HEK293 (cell line): Measurements from ENCODE around the gene RASA1.

Source experiments
- CTCF ChIA-PET: fragments of 350-600 bp; formaldehyde crosslinking; extraction: SDS; loops from one replicate; lab custom pipeline; 2021; ENCODE audit warnings: antibody characterized with exemption; lab: Yijun Ruan, JAX
- POLR2A ChIA-PET: fragments of 300-600 bp; formaldehyde crosslinking; extraction: SDS; loops from one replicate; lab custom pipeline; 2020; ENCODE audit warnings: antibody characterized with exemption, inconsistent platforms; lab: Yijun Ruan, JAX
- H3K27ac ChIP-seq: fragments of 200-500 bp; sonication (Bioruptor generic); 2 replicates; pipeline ENCODE4 v1.5.1; 2014; ENCODE audit warnings: low read depth, low read length, control low read depth, inconsistent platforms; ENCODE audit errors: extremely low read depth
- H3K36me3 ChIP-seq, 2 experiments: fragments of 200-500 bp in 1 of 2; sonication (Bioruptor generic) in 1 of 2; 1 replicate in 1 of 2; 2 replicates in 1 of 2; pipeline ENCODE4 v1.5.1; 2014 to 2017; ENCODE audit warnings: inconsistent platforms in 2 of 2, low read length in 2 of 2; ENCODE audit not compliant: control insufficient read depth in 2 of 2, insufficient read depth in 1 of 2
- H3K4me1 ChIP-seq: fragments of 200-500 bp; sonication (Bioruptor generic); 2 replicates; pipeline ENCODE4 v1.5.1; 2014; ENCODE audit warnings: mild to moderate bottlenecking, low read length, inconsistent platforms; ENCODE audit not compliant: control insufficient read depth, insufficient read depth
- H3K4me3 ChIP-seq: 2 replicates; pipeline ENCODE4 v1.5.1; 2011; ENCODE audit warnings: low read depth, mild to moderate bottlenecking, control low read depth, low read length, moderate library complexity
- H3K9me3 ChIP-seq: fragments of 200-500 bp; sonication (Bioruptor generic); 2 replicates; pipeline ENCODE4 v1.5.1; 2014; ENCODE audit warnings: low read depth, low read length, inconsistent platforms; ENCODE audit not compliant: control insufficient read depth, insufficient read depth
- HOXD13 ChIP-seq: sonication (generic); formaldehyde crosslinking; IDR thresholded peaks from 2 replicates; pipeline ENCODE4 v1.8.0; 2022; ENCODE audit warnings: missing genetic modification reagents, borderline replicate concordance
- MEIS1 ChIP-seq: sonication (generic); formaldehyde crosslinking; IDR thresholded peaks from 2 replicates; pipeline ENCODE4 v1.8.1; 2022; ENCODE audit warnings: missing genetic modification reagents, mild to moderate bottlenecking, borderline replicate concordance
- SP7 ChIP-seq: fragments of 450-650 bp; formaldehyde crosslinking; IDR thresholded peaks from 2 replicates; pipeline ENCODE4 v1.5.1; 2016; ENCODE audit warnings: missing biosample characterization, missing genetic modification characterization
- TCF7L2 ChIP-seq: IDR thresholded peaks from 2 replicates; pipeline ENCODE4 v1.6.1; 2011; ENCODE audit warnings: low read depth, mild to moderate bottlenecking, inconsistent platforms, low read length, moderate library complexity, borderline replicate concordance
- TRIM28 ChIP-seq: IDR thresholded peaks from 2 replicates; pipeline ENCODE4 v1.6.1; 2011; ENCODE audit warnings: low read length, control low read depth, borderline replicate concordance
- ZNF16 ChIP-seq: fragments of 450-650 bp; formaldehyde crosslinking; IDR thresholded peaks from 2 replicates; pipeline ENCODE4 v1.5.1; 2016; ENCODE audit warnings: low read depth, missing biosample characterization, missing genetic modification characterization
- ZNF202 ChIP-seq: fragments of 450-650 bp; formaldehyde crosslinking; IDR thresholded peaks from 2 replicates; pipeline ENCODE4 v1.5.1; 2016; ENCODE audit warnings: missing biosample characterization, missing genetic modification characterization, borderline replicate concordance
- ZNF223 ChIP-seq: fragments of 450-650 bp; formaldehyde crosslinking; IDR thresholded peaks from 2 replicates; pipeline ENCODE4 v1.5.1; 2016; ENCODE audit warnings: missing biosample characterization, missing genetic modification characterization
- ZNF23 ChIP-seq: fragments of 450-650 bp; formaldehyde crosslinking; IDR thresholded peaks from 2 replicates; pipeline ENCODE4 v1.5.1; 2016; ENCODE audit warnings: missing biosample characterization, missing genetic modification characterization, borderline replicate concordance
- ZNF24 ChIP-seq: fragments of 450-650 bp; formaldehyde crosslinking; IDR thresholded peaks from 2 replicates; pipeline ENCODE4 v1.5.1; 2016; ENCODE audit warnings: missing biosample characterization, missing genetic modification characterization
- ZNF274 ChIP-seq, 2 experiments: fragments of 200-500 bp in 1 of 2; fragments of 450-650 bp in 1 of 2; sonication (Bioruptor generic) in 1 of 2; formaldehyde crosslinking in 1 of 2; IDR thresholded peaks; 2 replicates each; pipeline versions ENCODE4 v1.5.1 to v1.6.1; 2014 to 2016; ENCODE audit warnings: borderline replicate concordance in 1 of 2, inconsistent platforms in 1 of 2, low read length in 1 of 2, missing biosample characterization in 1 of 2, missing genetic modification characterization in 1 of 2
- ZNF324 ChIP-seq: fragments of 450-650 bp; formaldehyde crosslinking; IDR thresholded peaks from 2 replicates; pipeline ENCODE4 v1.5.1; 2016; ENCODE audit warnings: missing biosample characterization, missing genetic modification characterization
- ZNF366 ChIP-seq: fragments of 450-650 bp; formaldehyde crosslinking; conservative IDR thresholded peaks from 2 replicates; pipeline ENCODE4 v1.5.1; 2016; ENCODE audit warnings: missing biosample characterization, missing genetic modification characterization
- ZNF404 ChIP-seq: fragments of 450-650 bp; formaldehyde crosslinking; IDR thresholded peaks from 2 replicates; pipeline ENCODE4 v1.5.1; 2017; ENCODE audit warnings: missing biosample characterization, missing genetic modification characterization
- ZNF416 ChIP-seq: fragments of 450-650 bp; formaldehyde crosslinking; IDR thresholded peaks from 2 replicates; pipeline ENCODE4 v1.5.1; 2016; ENCODE audit warnings: missing biosample characterization, missing genetic modification characterization
- ZNF473 ChIP-seq: fragments of 450-650 bp; formaldehyde crosslinking; IDR thresholded peaks from 2 replicates; pipeline ENCODE4 v1.5.1; 2017; ENCODE audit warnings: missing biosample characterization, missing genetic modification characterization
- ZNF510 ChIP-seq: fragments of 450-650 bp; formaldehyde crosslinking; IDR thresholded peaks from 2 replicates; pipeline ENCODE4 v1.5.1; 2018; ENCODE audit warnings: mild to moderate bottlenecking, missing genetic modification characterization, missing biosample characterization; ENCODE audit not compliant: insufficient replicate concordance
- ZNF600 ChIP-seq: fragments of 450-650 bp; formaldehyde crosslinking; IDR thresholded peaks from 2 replicates; pipeline ENCODE4 v1.5.1; 2016; ENCODE audit warnings: missing biosample characterization, missing genetic modification characterization
- ZNF624 ChIP-seq: fragments of 450-650 bp; formaldehyde crosslinking; IDR thresholded peaks from 2 replicates; pipeline ENCODE4 v1.5.1; 2017; ENCODE audit warnings: missing biosample characterization, missing genetic modification characterization
- ZNF768 ChIP-seq: fragments of 450-650 bp; formaldehyde crosslinking; IDR thresholded peaks from 2 replicates; pipeline ENCODE4 v1.5.1; 2018; ENCODE audit warnings: missing biosample characterization, mild to moderate bottlenecking, missing genetic modification characterization
- ZNF776 ChIP-seq: fragments of 450-650 bp; formaldehyde crosslinking; IDR thresholded peaks from 2 replicates; pipeline ENCODE4 v1.5.0; 2017; ENCODE audit warnings: missing biosample characterization, missing genetic modification characterization, borderline replicate concordance
- ZNF777 ChIP-seq: fragments of 450-650 bp; formaldehyde crosslinking; IDR thresholded peaks from 2 replicates; pipeline ENCODE4 v1.5.1; 2017; ENCODE audit warnings: missing biosample characterization, missing genetic modification characterization, borderline replicate concordance
- ZNF791 ChIP-seq: fragments of 450-650 bp; formaldehyde crosslinking; IDR thresholded peaks from 2 replicates; pipeline ENCODE4 v1.5.1; 2016; ENCODE audit warnings: missing biosample characterization, missing genetic modification characterization
- ZNF843 ChIP-seq: fragments of 450-650 bp; formaldehyde crosslinking; IDR thresholded peaks from 2 replicates; pipeline ENCODE4 v1.5.1; 2016; ENCODE audit warnings: missing biosample characterization, missing genetic modification characterization
- TF ChIP-seq, protein P1 (sequence below): fragments of 450-650 bp; formaldehyde crosslinking; IDR thresholded peaks from 2 replicates; pipeline ENCODE4 v1.5.1; 2016; ENCODE audit warnings: missing biosample characterization, missing genetic modification characterization, borderline replicate concordance
- TF ChIP-seq, protein P2 (sequence below): fragments of 450-650 bp; formaldehyde crosslinking; IDR thresholded peaks from 2 replicates; pipeline ENCODE4 v1.5.1; 2016; ENCODE audit warnings: missing biosample characterization, missing genetic modification characterization
- TF ChIP-seq, protein P3 (sequence below): fragments of 450-650 bp; formaldehyde crosslinking; IDR thresholded peaks from 2 replicates; pipeline ENCODE4 v1.5.1; 2017; ENCODE audit warnings: missing biosample characterization, missing genetic modification characterization
- TF ChIP-seq, protein P4 (sequence below): fragments of 450-650 bp; formaldehyde crosslinking; IDR thresholded peaks from 2 replicates; pipeline ENCODE4 v1.5.1; 2016; ENCODE audit warnings: missing biosample characterization, missing genetic modification characterization

The RASA1 gene

DNA sequence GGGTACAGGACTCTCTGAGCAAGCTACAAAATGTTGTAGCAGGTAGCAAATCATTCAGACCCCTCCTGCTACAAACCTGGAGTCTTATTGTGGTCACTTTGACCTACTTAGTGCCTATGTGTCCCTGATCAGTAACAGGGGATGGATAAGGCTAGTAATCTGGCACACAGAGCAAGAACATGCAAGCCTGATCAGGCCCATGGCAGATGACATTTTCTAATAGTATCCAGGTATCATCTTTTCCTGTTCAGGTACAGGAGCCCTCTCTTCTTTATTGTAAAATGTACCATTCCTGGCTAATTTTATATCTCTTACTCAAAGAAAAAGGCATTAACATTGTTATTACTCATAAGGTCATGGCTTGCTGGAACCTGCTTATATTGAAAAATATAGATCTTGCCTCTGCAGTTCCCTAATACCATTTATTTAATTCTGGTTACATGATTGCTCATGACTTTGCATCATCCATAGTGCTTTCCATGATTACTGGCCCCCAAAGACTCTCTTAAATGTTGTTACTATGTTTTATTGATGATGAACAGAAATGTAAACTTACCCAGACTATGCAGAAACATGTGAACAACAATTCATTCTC is 163.3 kb downstream of the RASA1 start:
- no peaks in the 10 kb centered on the region for H3K4me1 ChIP-seq
- no peak for TF ChIP-seq ZNF366 (tag by site-specific recombination)
- no peak for TF ChIP-seq HOXD13 (CRISPR knock-in tag)
- no peak for TF ChIP-seq ZNF324 (tag by site-specific recombination)
- TF ChIP-seq, protein P1, sequence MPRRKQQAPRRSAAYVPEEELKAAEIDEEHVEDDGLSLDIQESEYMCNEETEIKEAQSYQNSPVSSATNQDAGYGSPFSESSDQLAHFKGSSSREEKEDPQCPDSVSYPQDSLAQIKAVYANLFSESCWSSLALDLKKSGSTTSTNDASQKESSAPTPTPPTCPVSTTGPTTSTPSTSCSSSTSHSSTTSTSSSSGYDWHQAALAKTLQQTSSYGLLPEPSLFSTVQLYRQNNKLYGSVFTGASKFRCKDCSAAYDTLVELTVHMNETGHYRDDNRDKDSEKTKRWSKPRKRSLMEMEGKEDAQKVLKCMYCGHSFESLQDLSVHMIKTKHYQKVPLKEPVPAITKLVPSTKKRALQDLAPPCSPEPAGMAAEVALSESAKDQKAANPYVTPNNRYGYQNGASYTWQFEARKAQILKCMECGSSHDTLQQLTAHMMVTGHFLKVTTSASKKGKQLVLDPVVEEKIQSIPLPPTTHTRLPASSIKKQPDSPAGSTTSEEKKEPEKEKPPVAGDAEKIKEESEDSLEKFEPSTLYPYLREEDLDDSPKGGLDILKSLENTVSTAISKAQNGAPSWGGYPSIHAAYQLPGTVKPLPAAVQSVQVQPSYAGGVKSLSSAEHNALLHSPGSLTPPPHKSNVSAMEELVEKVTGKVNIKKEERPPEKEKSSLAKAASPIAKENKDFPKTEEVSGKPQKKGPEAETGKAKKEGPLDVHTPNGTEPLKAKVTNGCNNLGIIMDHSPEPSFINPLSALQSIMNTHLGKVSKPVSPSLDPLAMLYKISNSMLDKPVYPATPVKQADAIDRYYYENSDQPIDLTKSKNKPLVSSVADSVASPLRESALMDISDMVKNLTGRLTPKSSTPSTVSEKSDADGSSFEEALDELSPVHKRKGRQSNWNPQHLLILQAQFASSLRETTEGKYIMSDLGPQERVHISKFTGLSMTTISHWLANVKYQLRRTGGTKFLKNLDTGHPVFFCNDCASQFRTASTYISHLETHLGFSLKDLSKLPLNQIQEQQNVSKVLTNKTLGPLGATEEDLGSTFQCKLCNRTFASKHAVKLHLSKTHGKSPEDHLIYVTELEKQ (tag by site-specific recombination) = no peak
- TF ChIP-seq ZNF777 (tag by site-specific recombination) = no peak
- TF ChIP-seq, protein P2, sequence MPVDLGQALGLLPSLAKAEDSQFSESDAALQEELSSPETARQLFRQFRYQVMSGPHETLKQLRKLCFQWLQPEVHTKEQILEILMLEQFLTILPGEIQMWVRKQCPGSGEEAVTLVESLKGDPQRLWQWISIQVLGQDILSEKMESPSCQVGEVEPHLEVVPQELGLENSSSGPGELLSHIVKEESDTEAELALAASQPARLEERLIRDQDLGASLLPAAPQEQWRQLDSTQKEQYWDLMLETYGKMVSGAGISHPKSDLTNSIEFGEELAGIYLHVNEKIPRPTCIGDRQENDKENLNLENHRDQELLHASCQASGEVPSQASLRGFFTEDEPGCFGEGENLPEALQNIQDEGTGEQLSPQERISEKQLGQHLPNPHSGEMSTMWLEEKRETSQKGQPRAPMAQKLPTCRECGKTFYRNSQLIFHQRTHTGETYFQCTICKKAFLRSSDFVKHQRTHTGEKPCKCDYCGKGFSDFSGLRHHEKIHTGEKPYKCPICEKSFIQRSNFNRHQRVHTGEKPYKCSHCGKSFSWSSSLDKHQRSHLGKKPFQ (tag by site-specific recombination) = no peak
- TF ChIP-seq ZNF600 (tag by site-specific recombination) = no peak
- no peak for TF ChIP-seq ZNF274 (IDR thresholded peaks at IDR 0.05; ENCODE audit: low read length)
- TF ChIP-seq ZNF274 (tag by site-specific recombination; IDR thresholded peaks at IDR 0.05; ENCODE audit: borderline replicate concordance) = no peak
- TF ChIP-seq, protein P3, sequence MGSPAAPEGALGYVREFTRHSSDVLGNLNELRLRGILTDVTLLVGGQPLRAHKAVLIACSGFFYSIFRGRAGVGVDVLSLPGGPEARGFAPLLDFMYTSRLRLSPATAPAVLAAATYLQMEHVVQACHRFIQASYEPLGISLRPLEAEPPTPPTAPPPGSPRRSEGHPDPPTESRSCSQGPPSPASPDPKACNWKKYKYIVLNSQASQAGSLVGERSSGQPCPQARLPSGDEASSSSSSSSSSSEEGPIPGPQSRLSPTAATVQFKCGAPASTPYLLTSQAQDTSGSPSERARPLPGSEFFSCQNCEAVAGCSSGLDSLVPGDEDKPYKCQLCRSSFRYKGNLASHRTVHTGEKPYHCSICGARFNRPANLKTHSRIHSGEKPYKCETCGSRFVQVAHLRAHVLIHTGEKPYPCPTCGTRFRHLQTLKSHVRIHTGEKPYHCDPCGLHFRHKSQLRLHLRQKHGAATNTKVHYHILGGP = no peak
- TF ChIP-seq ZNF202 = no peak
- TF ChIP-seq SP7 (tag by site-specific recombination) = no peak
- no peak for TF ChIP-seq ZNF510 (tag by site-specific recombination)
- TF ChIP-seq ZNF843 (tag by site-specific recombination) = no peak
- no peak for TF ChIP-seq ZNF473 (tag by site-specific recombination)
- no peak for TF ChIP-seq TCF7L2
- no peak for TF ChIP-seq ZNF416 (tag by site-specific recombination)
- TF ChIP-seq MEIS1 (CRISPR knock-in tag) = no peak
- TF ChIP-seq ZNF223 (tag by site-specific recombination) = no peak
- TF ChIP-seq, all 188 proteins: peak for 0
- ChIA-PET POLR2A (no interaction called here), CTCF (no interaction called here)
- no peaks in the 10 kb centered on the region for H3K9me3 ChIP-seq
- no peak overlapping the region for H3K4me3 ChIP-seq
- no peak overlapping the region for H3K27ac ChIP-seq
- no peaks in the 10 kb centered on the region for H3K36me3 ChIP-seq

DNA sequence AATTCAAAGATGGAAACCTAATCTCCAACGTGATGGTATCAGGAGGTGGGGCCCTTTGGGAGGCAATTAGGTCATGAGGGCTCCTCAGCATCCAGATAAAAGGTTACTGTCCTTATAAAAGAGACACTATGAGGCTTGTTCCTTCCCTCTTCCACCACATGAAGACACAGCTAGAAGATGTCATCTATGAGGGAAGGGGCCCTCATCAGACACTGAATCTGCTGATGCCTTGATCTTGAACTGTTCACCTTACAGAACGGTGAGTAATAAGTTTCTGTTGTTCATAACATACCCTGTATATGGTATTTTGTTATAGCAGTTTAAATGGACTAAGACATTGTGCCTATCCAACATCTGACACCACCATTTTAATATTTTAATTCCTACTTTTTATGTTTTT is 164.8 kb downstream of the RASA1 start:
- H3K4me3 ChIP-seq = no peak overlapping the region
- no peak overlapping the region for H3K27ac ChIP-seq
- CTCF ChIA-PET = no interaction called here
- no peaks in the 10 kb centered on the region for H3K36me3 ChIP-seq
- TF ChIP-seq ZNF16 (tag by site-specific recombination) = no peak
- no peak for TF ChIP-seq TRIM28
- TF ChIP-seq ZNF776 = no peak
- TF ChIP-seq ZNF23 (tag by site-specific recombination) = no peak
- TF ChIP-seq, protein P4, sequence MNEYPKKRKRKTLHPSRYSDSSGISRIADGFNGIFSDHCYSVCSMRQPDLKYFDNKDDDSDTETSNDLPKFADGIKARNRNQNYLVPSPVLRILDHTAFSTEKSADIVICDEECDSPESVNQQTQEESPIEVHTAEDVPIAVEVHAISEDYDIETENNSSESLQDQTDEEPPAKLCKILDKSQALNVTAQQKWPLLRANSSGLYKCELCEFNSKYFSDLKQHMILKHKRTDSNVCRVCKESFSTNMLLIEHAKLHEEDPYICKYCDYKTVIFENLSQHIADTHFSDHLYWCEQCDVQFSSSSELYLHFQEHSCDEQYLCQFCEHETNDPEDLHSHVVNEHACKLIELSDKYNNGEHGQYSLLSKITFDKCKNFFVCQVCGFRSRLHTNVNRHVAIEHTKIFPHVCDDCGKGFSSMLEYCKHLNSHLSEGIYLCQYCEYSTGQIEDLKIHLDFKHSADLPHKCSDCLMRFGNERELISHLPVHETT (tag by site-specific recombination) = no peak
- TF ChIP-seq ZNF510 (tag by site-specific recombination) = no peak
- TF ChIP-seq ZNF791 (tag by site-specific recombination) = no peak
- TF ChIP-seq ZNF404 (tag by site-specific recombination) = no peak
- TF ChIP-seq ZNF768 (tag by site-specific recombination) = no peak
- no peak for TF ChIP-seq ZNF24
- no peak for TF ChIP-seq ZNF624
- POLR2A ChIA-PET = no interaction called here
- H3K4me1 ChIP-seq = no peaks in the 10 kb centered on the region
- H3K9me3 ChIP-seq = no peaks in the 10 kb centered on the region
